Mucosa of rectum (tissue), 2 donors: Measurements from ENCODE around the gene INPP5D.

ENCODE experiments used
- H3K27ac ChIP-seq, 2 donors: one replicate each; pipeline ENCODE4 v1.7.0; 2013; ENCODE audit warnings: inconsistent platforms in 2 of 2, low read depth in 2 of 2, low read length in 2 of 2
- H3K27me3 ChIP-seq, 2 donors: one replicate each; pipeline ENCODE4 v1.7.0; 2013; ENCODE audit warnings: low read length in 2 of 2; ENCODE audit not compliant: control insufficient read depth in 2 of 2, insufficient read depth in 2 of 2
- H3K36me3 ChIP-seq, 2 donors: one replicate each; pipeline ENCODE4 v1.7.0; 2013; ENCODE audit warnings: low read length in 2 of 2; ENCODE audit not compliant: control insufficient read depth in 2 of 2, insufficient read depth in 2 of 2
- H3K4me1 ChIP-seq, 2 donors: one replicate each; pipeline ENCODE4 v1.7.0; 2013; ENCODE audit warnings: low read length in 2 of 2, mild to moderate bottlenecking in 1 of 2; ENCODE audit not compliant: control insufficient read depth in 2 of 2, insufficient read depth in 2 of 2
- H3K4me3 ChIP-seq, 2 donors: one replicate each; pipeline ENCODE4 v1.7.0; 2013; ENCODE audit warnings: low read length in 2 of 2
- H3K9ac ChIP-seq, 2 donors: one replicate each; pipeline ENCODE4 v1.7.0; 2013; ENCODE audit warnings: low read length in 2 of 2, low read depth in 1 of 2, mild to moderate bottlenecking in 1 of 2
- H3K9me3 ChIP-seq, 2 donors: one replicate each; pipeline ENCODE4 v1.7.0; 2013; ENCODE audit warnings: low read length in 2 of 2; ENCODE audit not compliant: control insufficient read depth in 2 of 2
- donor health status: healthy.
- donor health status: Normal muscosa, but diverticular disease.

The INPP5D gene

DNA sequence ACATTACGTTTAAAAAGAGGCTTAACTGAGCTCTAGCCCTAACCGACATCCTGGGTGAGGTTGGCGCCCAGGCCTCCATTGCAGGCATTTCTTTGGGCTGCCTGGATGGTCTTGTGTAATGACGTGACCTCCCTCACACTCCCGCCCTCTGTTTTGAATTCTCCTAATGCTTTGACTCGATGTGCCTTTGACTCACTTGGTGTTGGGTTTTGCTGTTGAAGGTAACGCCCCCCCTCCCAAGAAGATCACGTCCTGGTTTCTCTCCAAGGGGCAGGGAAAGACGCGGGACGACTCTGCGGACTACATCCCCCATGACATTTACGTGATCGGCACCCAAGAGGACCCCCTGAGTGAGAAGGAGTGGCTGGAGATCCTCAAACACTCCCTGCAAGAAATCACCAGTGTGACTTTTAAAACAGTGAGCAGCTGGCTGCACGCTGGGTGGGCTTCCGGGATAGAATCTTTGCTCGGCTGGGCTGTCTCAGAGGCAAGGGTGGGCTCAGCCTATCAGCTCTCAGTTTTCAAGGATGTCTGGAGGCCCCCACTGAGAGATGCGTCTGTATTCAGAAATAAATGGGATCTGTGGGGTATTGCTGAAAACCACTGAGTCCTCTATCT, 103.5 kb downstream of the INPP5D start:
- Histone ChIP-seq H3K27me3 (no peaks in the 10 kb centered on the region), H3K36me3 (peaks cover 0 to 13% of the 10 kb centered on the region in 2 donors), H3K4me1 (peaks cover 9 to 11% of the 10 kb centered on the region in 2 donors), H3K4me3 (no peak overlapping the region), H3K27ac (no peak overlapping the region), H3K9me3 (no peaks in the 10 kb centered on the region), H3K9ac (no peak overlapping the region)

DNA sequence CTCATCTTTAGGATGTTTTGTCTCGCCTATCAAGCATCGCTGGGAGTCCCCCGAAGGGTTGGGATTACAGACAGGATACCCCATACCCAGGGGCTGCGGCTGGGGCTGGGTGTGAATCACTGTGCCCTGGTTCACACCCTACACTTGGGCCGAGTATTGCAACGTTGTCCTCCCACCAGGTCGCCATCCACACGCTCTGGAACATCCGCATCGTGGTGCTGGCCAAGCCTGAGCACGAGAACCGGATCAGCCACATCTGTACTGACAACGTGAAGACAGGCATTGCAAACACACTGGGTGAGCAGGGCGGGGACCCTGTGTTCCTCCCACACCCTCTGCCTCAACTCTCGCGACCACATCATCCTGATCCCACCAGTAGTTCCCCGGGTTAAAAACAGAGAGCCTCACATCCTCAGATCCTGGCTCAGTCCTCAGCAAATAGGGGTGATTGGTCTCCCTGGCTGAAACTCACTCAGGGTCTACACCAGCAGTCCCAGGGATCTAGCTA, 104.0 kb downstream of the INPP5D start:
- H3K4me1 ChIP-seq: peaks cover 9 to 11% of the 10 kb centered on the region in 2 donors
- H3K27ac ChIP-seq: no peak overlapping the region
- no peak overlapping the region for H3K9ac ChIP-seq

DNA sequence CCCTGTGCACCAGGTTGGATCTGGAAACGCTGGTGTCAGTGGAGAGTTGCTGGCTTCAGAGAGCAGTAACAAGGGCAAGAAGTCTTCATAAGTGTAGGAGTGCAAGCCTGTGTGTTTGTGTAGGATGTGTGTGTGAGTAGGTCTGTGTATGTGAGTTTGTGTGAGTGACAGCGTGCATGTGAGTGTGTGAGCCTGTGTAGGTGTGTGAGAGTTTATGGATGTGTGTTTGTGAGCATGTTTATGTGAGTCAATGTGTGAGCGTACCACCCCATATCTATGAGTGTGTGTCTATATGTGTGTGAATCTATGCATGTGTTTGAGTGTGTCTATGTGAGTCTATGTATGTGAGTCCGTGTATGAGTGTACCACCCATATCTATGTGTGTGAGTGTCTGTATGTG, 104.8 kb downstream of the INPP5D start:
- peaks cover 4 to 23% of the 10 kb centered on the region in 2 donors for H3K36me3 ChIP-seq
- H3K27me3 ChIP-seq: no peaks in the 10 kb centered on the region
- no peak overlapping the region for H3K9ac ChIP-seq
- H3K9me3 ChIP-seq: no peaks in the 10 kb centered on the region
- H3K4me3 ChIP-seq: no peak overlapping the region
- peaks cover 9 to 11% of the 10 kb centered on the region in 2 donors for H3K4me1 ChIP-seq
- no peak overlapping the region for H3K27ac ChIP-seq

More for the DNA sequence above, 104.0 kb downstream of the INPP5D start:
- no peaks in the 10 kb centered on the region for H3K27me3 ChIP-seq
- no peak overlapping the region for H3K4me3 ChIP-seq
- no peaks in the 10 kb centered on the region for H3K9me3 ChIP-seq
- H3K36me3 ChIP-seq: peaks cover 0 to 16% of the 10 kb centered on the region in 2 donors

DNA sequence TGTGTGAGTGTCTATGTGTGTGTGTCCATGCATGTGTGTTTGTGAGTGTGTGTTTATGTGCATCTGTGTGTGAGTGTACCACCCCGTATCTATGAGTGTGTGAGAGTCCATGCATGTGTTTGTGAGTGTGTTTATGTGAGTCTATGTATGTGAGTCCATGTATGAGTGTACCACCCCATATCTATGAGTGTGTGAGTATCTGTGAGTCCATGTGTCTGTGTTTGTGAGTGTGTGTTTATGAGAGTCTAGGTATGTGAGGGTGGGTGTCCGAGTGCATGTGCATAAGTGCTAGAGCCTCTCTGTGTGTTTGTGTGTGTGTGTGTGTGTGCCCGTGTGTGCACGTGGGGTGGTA, 105.4 kb downstream of the INPP5D start:
- H3K4me1 ChIP-seq: peaks cover 9 to 11% of the 10 kb centered on the region in 2 donors
- no peak overlapping the region for H3K27ac ChIP-seq
- H3K27me3 ChIP-seq: no peaks in the 10 kb centered on the region
- H3K9me3 ChIP-seq: no peaks in the 10 kb centered on the region
- no peak overlapping the region for H3K9ac ChIP-seq
- no peak overlapping the region for H3K4me3 ChIP-seq
- H3K36me3 ChIP-seq: peaks cover 6 to 27% of the 10 kb centered on the region in 2 donors

DNA sequence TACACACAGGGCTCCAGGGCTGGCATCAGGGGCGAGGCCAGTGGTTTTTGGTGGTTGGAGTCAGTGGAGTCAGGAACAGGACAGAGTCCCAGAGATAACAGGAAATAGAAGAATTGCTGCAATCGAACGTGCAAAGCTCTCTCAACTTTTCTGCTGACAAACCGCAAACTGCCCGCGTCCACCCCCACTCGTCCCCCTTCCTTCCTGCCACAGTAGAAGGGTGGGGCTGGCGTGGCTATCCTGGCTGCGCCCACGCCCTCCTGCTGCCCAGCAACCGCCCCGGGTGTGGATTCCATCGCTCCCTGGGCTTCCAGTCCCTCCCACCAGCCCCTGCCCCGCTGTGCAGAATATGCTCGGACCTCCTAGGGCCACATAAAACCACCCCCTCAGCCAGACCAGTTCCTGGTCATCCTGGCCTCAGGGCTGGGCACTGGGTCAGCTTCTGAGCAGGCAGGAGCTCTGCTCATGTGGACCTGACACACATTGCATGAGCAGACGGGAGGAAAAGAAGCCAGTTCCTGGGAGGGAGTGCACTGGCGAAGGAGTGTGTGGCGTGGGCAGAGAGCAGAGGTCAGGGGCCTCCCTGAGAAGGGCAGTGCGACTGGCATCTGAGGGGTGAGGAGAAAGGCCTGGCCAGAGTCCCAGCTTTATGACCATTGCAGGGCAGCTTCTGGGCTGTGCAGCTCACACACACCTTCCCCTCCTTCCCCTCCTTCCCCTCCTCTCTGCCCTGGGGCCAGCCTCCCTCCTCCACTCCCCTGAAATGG, 105.9 kb downstream of the INPP5D start:
- no peak overlapping the region for H3K27ac ChIP-seq
- H3K4me3 ChIP-seq: peak overlapping the region; percentile 19 to 26
- peaks cover 6 to 31% of the 10 kb centered on the region in 2 donors for H3K36me3 ChIP-seq

DNA sequence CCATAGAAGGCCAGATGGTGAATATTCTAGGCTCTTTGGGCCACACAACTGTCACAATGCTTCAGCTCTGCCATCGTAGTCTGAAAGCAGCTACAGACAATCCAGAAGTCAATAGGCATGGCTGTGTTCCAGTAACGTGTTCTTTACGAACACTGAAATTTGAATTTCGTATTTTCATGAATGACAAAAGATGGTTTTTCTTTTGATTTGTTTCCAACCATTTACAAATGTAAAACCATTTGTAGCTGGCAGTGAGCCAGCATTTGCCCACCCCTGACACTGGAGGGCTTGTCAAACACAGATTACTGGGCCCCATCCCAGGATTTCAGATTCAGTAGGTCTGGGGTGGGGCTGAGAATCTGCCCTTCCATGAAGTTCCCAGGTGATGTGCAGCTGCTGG, 108.3 kb downstream of the INPP5D start:
- Histone ChIP-seq H3K9ac (no peak overlapping the region), H3K9me3 (no peaks in the 10 kb centered on the region), H3K4me3 (no peak overlapping the region), H3K4me1 (peaks cover 9 to 11% of the 10 kb centered on the region in 2 donors), H3K36me3 (peaks cover 6 to 34% of the 10 kb centered on the region in 2 donors), H3K27ac (no peak overlapping the region), H3K27me3 (no peaks in the 10 kb centered on the region)

More for the DNA sequence above, 105.9 kb downstream of the INPP5D start:
- Histone ChIP-seq H3K9me3 (no peaks in the 10 kb centered on the region), H3K4me1 (peaks cover 9 to 11% of the 10 kb centered on the region in 2 donors), H3K9ac (no peak overlapping the region), H3K27me3 (no peaks in the 10 kb centered on the region)

DNA sequence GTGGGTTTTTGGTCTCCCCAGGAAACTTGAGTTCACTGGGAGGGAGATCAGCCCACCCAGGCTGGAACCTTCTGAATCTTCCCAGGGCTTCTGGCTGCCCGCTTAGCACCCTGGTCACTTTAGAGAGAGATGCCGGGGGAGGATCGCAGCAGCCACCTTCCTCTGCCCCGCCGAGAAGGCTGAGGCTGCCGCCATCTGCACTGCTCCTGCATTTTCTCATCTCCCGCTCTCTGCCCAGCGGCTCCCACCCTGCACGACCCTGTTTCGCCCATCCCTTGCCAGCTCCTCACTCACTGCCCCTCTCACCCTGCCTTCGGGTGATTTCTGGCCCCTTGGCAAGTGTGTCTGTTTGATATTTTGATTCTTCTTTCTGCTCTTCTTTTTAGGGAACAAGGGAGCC, 108.8 kb downstream of the INPP5D start:
- Histone ChIP-seq H3K27ac (no peak overlapping the region), H3K9me3 (no peaks in the 10 kb centered on the region), H3K36me3 (peaks cover 6 to 34% of the 10 kb centered on the region in 2 donors), H3K27me3 (no peaks in the 10 kb centered on the region), H3K4me3 (no peak overlapping the region), H3K9ac (no peak overlapping the region), H3K4me1 (peaks cover 9 to 11% of the 10 kb centered on the region in 2 donors)

DNA sequence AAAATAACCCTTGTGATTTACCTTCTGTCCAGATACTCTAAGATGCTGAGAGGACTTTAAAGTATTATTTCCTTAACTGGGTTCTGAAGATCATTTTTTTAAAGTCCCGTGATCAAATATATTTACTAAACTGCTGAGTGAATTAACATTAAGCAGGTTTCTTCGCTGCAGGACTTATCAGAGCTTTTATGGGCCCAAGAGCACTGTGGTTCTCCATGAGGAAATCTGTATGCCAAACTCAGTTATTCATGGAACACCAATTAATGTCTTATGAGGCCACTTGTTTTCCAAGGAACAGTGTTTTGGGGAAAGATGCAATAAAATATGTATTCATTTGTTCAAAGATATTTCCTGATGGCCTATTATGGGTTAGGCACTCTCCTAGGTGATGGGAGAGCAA, 111.2 kb downstream of the INPP5D start:
- Histone ChIP-seq H3K9me3 (no peaks in the 10 kb centered on the region), H3K36me3 (peaks cover 6 to 29% of the 10 kb centered on the region in 2 donors), H3K27ac (no peak overlapping the region), H3K27me3 (no peaks in the 10 kb centered on the region), H3K4me3 (no peak overlapping the region), H3K9ac (no peak overlapping the region), H3K4me1 (peaks cover under 1 to 2% of the 10 kb centered on the region in 2 donors)

DNA sequence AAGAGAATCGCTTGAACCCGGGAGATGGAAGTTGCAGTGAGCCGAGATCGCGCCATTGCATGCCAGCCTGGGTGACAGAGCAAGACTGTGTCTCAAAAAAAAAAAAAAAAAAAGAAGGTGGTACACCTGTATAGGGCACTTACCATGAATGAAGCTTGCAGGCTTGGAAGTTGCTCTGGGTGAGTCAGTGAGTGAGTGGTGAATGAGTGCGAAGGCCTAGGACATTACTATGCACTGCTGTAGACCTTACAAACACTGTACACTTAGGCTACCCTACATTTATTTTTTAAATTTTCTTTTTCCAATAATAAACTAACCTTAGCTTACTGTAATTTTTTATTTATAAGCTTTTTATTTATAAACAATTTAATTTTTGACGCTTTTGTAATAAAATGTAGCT, 113.0 kb downstream of the INPP5D start:
- H3K27me3 ChIP-seq: no peaks in the 10 kb centered on the region
- H3K9ac ChIP-seq: no peak overlapping the region
- H3K9me3 ChIP-seq: no peaks in the 10 kb centered on the region
- no peak overlapping the region for H3K27ac ChIP-seq
- no peak overlapping the region for H3K4me3 ChIP-seq
- H3K36me3 ChIP-seq: peaks cover 6 to 29% of the 10 kb centered on the region in 2 donors
- H3K4me1 ChIP-seq: no peaks in the 10 kb centered on the region

DNA sequence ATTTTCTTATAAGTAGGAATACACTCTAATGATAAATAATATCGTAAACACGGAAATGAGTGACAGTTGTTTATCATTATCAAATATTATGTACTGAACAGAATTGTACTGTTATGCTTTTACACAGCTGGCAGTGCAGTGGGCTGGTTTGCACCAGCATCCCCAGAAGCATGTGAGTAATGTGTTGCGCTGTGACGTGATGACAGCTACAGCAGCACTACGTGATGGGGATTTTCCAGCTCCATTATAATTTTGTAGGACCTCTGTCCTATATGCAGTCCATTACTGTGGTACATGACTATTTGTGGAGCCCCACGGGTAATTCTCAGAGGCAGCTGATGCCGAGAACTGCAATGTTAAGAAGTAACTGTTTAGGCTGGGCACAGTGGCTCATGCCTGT, 114.0 kb downstream of the INPP5D start:
- Histone ChIP-seq H3K36me3 (peaks cover 6 to 24% of the 10 kb centered on the region in 2 donors), H3K9ac (no peak overlapping the region), H3K27ac (no peak overlapping the region), H3K4me3 (no peak overlapping the region), H3K9me3 (no peaks in the 10 kb centered on the region), H3K4me1 (no peaks in the 10 kb centered on the region), H3K27me3 (no peaks in the 10 kb centered on the region)
